Fibroblast of the conjunctiva (primary cell): ENCODE data around the gene PXDN.

Experiments
- DNase-seq: peaks from one replicate; pipeline ENCODE4 v3.0.0-alpha.2; 2010; ENCODE audit warnings: low read depth

The PXDN gene

DNA sequence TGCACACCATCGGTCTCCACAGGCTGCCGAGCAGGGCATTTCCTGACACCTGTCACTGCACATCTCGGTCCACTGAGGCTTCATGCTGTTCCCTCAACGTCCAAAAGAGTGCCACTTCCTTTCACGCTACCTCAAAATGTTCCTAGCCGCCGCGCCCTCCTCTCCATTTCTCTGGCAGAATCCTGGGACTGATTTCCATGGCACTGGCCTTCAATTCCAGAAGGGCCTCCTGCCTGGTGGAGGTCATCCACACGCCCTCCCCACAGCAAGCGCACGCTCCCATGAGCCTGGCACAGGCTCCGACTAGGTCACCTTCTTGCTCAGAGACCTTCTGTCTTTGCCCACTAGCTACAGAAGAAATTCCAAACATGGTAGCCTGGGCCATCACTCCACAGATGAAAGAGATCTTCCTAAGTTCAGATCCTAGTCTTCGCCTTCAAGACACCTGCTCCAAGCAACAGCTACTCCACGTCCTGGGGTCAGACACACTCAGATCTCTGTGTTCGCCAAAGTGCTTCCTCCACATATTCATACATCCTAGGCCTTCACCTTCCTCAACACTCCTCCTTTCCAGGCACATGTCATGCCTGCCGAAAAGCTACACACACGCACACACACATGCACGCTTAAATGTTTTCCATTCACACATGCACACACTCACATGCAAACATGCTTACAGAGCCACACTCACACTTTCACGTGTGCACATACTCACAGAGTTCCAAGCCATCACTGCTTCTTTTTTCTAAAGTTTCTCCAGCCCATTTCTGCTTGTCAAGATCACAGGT, 94.0 kb downstream of the PXDN start:
- no peak for DNase-seq

GRCh38 chr2:1649103-1650084, 94.9 kb downstream of the PXDN start:
- DNase-seq = no peak

DNA sequence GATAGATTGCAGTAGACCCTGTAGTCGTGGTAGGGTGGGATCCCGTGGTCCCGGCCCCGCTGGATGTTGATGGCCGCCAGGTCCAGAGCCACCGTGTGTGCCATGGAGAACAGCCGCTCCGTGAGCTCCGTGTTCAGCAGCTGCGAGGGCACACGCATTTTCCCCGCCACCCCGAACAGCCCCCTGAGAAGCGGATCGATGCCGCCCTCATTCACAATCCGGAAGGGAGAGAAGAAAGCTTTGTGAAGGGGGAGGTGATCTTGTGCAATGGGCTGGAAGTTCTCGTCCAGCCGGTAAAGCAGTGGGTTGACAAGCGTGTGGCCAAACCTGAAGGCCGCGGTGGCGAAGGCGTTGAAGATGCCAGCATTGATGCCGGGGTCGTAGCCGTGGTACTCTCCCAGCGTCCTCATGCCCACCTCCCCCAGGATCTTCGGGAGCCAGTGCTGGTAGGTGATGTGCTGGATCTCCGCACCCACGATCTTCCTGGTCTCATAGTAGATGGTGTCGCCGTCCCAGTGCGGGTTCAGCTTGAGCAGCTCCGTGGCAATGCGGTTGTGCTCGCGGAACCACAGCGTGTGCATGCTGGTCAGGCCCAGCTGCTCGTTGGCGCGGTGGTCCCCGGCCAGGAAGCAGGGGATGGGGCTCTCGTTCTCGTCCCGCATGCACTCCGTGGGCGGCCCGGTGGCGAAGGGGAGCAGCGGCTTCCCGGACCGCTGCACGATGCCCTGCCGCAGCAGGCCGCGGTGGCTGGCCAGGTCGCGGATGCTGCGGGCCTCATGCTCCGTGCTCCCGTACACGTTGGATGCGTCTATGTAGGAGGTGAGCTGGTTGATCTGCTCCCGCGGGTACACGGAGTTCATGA, 95.8 kb downstream of the PXDN start:
- DNase-seq = no peak

GRCh38 chr2:1647417-1648240, 96.7 kb downstream of the PXDN start:
- DNase-seq = no peak

GRCh38 chr2:1645761-1646476, 98.4 kb downstream of the PXDN start:
- DNase-seq = no peak

GRCh38 chr2:1644427-1644826, 99.9 kb downstream of the PXDN start:
- DNase-seq = no peak

DNA sequence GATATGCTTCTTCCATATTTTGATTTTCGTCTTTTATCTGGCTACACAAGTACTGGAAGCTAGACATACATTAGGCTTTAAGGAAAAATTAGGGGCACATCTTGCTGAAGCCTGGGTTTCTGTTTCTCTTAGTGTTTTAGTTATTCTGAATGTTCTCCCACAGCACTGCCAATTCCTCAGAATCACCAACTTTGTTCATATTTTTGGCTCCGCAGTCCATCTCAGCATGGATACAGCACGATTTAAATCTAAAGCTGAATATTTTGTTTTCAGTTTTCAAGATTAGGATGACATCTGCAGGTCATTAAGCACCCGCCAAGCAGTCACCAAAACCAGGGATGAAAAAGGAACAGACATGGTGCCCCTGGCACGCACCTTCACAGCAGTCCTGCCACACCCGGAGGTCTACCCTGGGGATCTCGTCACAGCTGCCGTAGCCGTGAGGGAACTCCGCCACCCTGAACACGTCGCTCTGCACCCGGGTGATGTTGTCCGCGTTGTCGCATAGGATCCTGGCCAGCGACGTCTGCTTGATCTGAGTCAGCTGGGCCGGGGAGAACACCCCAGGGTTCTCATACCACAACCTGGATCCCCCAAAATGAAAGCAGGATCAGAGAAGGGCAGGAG, 101.2 kb downstream of the PXDN start:
- no peak for DNase-seq

- no peak for DNase-seq
These were observed 102.1 kb downstream of the PXDN start for GRCh38 chr2:1642066-1642861.

DNA sequence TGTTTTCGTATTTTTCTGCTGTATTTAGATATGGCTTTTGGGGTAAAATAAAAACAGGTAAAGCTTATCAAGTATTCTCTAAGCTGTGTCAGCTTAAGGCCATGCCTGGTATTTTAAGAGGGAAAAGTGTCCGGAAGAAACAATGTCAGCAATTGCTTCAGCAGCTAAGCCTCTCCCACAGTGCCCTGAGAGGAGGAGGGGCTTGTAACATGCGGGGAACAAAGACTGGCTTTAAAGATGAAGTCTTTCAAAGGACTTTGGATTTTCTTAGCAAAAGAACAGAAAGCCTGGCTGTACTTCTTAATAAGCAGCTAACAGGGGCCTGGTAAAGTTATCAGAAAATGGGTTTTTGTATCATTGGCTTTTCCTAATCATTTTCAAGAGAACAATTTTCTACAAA, 102.8 kb downstream of the PXDN start:
- no peak for DNase-seq

DNA sequence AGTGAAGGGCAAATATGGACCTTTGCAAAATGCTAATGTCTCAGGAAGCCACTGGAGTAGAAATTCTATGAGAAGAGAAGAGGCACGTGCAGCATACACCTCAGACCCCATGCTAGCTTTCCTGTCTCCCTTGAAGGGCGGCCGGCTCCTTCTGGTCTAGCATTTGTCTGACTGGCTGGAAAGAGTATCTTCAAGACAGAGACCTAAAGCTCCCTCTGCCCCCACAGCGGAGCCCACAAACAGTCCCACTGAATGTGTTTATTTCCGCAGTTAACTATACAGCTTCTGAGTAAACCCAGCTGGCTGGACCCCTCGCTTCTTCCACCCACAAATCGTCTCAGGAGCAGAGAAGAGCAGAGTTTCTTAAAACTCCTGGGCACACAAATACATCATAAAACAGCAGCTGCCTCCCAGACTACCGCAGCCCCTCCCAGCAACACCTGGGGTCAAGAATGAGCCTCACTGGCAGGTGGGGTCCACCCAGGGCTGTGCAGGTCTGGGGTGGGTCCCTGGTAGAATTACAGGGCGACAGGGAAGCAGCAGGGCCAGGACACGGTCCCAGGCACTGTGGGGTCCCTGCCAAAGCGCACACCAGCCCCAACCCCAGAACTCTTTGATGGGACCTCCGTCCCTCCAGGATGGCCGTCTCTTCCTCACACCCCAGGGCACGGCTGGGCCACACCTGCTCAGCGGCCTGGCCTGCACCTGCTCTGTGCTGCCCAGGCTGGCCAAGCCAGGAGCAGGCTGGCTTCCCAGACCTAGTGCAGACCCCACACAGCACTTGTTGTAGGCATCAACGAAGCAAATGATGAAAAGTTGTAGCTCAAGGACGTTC, 103.8 kb downstream of the PXDN start:
- no peak for DNase-seq

- no peak for DNase-seq
These were observed 105.0 kb downstream of the PXDN start for GRCh38 chr2:1639086-1639858.

DNA sequence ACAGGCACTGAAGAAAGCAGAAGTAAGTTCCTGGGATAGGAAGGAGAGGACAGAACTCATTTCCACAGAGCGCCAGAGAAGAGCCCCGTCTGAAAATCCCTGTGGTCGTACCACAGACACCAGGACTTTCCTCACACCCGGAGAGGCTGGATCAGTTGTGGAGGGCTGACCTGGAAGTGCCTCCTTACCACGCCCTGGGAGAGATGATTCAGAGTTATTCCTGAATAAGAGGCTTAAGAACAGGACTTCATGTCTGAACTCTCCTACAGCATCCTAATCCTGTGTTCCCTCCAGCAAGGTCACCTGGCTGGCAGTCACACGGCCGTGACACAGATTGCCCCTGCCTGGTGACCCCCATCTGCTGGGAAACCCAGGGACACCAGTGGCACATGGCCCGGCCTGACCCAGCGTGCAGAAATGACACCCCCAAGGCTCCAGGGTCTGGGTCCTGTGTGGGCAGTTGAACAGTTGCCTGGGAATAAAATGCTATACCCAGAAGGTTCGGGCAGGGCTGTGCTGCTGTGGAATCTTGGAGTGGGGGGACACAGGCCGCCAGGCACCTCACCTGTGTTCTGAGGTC, 105.9 kb downstream of the PXDN start:
- DNase-seq = no peak

GRCh38 chr2:1636791-1637415, 107.4 kb downstream of the PXDN start:
- no peak for DNase-seq

- no peak for DNase-seq
These were observed 108.5 kb downstream of the PXDN start for GRCh38 chr2:1635823-1636222.

DNA sequence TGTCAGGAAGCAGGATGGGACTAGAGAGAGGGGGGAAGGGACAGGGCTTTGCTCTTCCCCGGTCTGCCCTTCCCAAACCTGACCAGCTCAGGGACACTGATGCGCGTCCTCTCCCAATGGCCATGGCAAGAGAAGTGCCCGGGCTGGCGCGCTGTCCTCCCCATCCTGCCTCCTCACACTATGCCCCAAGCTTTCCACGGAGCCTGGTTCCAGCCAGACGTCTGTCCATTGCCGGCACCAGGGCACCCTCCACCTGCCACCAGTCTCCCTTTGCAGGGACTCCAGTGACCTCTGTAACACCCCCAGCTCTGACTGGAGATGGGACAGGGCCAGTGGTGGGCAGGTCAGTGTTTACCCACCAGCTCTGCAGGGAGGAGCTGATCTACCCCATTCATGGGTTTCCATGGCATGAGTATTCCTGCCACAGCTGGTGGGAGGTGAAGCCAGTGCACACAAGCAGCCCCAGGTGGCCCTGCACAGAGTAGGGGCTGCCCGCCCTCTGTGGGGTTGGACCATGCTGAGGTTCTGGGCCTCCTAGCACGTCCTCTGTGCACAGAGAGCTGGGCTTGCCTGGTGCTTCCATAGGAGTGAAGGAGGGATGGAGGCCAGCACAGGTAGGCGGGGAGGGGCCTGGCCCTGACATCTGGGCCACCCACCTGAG, 109.5 kb downstream of the PXDN start:
- DNase-seq = no peak

DNA sequence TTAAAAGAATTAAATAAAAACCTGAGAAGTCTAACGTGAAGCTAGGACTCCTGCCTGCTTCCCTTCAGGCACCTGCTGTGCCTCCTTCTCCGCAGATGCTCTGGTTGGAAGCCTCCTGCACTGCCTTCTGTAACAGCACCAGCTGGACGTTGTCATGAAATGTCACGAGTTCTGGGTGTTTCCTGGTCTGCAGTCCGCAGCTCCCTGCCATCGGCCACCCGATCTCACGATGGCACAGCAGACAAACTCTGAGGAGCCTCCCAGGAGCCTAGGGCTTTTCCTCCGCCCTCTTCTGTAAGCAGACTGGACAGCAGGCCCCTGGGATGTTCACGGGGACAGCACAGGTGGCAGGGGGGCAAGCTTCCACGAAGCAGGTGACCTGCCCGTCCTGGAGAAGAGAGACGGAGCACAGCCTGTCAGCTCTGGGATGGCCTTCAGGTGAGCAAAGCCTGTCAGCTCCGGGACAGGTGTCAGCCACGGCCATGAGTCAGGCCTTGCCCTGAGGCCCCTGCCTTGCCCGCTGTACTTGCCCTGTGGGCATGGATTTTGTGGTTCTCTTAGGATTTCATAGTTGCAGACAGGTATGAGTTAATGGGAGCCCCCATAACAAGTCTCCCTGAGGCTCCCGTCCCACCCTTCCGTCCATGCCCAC, 110.3 kb downstream of the PXDN start:
- no peak for DNase-seq
